GM19240 (cell line): ENCODE data around the gene PROK1.
A peak's percentile ranks its signal among the peaks of the same experiment; 100 is the strongest.

ENCODE experiments used
- DNase-seq: peaks from one replicate; pipeline ENCODE4 v3.0.0; 2011; ENCODE audit warnings: low spot score; ENCODE audit not compliant: insufficient read length

The PROK1 gene

GRCh38 chr1:110488161-110488560 is 37.2 kb downstream of the PROK1 start:
- DNase-seq = no peak

DNA sequence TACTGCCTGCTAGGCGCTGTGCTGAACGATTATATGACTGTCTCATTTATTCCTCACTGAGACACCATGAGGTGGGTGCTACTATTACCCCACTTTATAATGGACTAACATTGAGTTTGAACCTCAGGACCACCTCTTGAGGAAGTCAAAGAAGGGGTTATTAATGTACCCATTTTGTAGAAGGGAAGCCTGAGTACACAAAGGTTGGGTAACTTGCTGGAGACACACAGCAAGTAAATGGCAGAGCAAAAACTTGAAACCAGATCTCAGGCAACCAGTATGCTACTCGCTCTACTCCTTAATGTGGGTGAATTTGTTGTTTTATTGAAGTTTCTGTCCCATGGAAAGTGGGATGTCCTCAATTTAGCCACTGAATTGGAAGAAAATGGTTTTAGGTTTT is 37.9 kb downstream of the PROK1 start:
- DNase-seq = no peak

DNA sequence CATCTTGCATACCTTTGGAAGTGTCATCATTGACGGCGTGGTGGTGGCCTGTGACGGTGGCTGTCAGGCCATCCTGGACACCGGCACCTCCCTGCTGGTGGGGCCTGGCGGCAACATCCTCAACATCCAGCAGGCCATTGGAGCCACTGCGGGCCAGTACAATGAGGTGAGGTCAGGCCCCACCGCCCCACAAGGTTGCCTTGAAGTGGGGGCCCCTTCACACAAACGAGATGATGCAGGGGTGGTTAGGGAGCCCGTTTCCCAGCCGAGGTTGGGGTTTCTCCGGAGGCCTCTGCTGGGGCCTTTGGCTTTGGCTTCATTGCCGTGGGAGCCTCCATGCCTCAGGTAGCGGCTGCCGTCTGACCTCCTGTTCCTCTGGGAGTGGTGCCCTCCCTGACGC is 38.5 kb downstream of the PROK1 start:
- no peak for DNase-seq

DNA sequence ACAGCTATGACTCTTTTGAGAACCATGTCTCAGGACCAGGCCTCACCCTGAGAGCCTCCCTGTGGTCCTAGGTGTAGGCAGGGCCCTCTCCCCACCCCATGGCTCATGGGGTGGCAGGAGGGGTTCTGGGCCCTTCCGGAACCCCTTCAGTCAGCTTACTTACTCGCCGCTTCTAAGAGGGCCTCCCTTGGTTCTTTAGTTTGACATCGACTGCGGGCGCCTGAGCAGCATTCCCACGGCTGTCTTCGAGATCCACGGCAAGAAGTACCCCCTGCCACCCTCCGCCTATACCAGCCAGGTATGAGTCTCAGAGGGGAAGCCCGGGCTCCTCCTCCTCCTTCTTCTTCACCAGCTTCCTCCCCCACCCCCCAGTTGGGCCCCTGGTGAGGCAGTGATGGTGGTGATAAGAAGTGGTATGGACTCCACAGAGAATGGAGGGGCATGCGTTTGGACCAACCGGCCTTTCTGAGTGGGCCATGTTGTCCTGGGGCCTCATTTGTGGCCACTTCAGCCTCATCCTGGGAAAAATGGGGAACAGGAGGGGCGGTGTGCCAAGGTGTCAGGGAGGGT is 39.1 kb downstream of the PROK1 start:
- DNase-seq = no peak

- no peak for DNase-seq
Observed at GRCh38 chr1:110490791-110491451, 40.0 kb downstream of the PROK1 start.

GRCh38 chr1:110492573-110492972 is 41.6 kb downstream of the PROK1 start:
- DNase-seq = no peak

DNA sequence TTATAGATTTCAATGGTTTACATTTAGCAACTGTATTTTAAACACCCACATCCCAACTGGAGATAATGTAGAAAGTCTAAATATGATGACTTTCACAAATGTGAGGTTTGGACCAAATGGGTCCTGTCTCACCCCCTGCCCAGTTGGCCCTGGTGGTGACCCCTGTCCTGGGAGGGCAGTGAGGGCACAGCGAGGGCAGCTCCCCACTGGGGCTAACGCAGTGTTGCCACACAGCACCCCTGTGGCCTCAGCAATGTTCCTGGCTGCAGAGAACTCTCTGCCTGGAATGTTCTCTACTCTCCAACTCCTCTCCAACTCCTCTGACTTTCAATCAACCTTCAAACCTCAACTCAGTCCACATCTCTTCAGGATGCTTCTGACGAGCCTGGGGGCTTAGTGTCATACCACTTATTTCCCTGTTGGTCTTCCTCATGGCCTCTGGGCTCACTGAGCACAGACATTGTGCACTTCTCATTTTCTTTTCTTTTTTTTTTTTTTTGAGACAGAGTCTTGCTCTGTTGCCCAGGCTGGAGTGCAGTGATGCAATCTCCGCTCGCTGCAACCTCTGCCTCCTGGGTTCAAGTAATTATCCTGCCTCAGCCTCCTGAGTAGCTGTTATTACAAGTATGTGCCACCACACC is 42.2 kb downstream of the PROK1 start:
- DNase-seq = no peak

- no peak for DNase-seq
Observed at GRCh38 chr1:110494036-110494435, 43.1 kb downstream of the PROK1 start.

DNA sequence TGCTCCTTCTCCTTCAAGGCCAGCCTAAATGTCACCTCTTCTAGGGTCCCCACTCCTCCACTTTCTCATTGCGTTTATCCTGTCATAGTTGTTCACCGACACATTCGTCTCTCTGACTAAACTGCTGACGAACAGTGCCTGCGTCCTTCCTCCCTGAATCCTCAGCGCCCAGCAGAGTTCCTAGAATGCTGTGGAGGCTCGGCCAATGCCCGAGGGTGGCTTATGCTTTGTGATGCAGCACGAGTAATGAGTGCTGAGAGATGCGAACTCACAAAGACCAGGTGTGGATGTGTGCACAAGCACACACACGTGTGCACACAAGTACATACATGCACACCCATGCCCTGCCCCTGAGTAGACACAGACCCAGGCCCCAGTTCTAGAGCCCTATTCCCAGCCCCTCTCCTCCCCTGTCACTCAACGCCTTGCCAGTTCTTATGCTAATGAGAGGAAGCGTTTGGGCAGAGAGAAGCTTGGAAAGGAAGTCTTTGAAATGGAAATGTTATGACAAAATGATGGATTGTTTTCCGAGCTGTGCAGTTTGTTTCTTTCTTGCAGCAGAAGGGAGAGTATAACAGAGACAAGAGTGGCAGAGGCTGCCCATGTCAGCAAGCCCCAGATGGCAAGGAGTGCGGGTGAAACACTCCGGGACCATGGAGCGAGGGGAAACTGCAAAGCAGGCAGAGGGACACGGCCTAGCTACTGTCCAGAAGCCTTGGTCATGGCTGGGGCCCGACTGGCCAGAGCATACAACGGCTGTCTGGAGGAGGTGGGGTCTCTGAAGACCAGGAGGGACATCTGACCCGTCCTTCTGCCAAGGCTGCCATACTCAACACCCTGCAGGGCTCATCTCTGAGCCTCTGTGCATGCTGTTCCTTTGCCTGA is 43.8 kb downstream of the PROK1 start:
- DNase-seq = no peak

GRCh38 chr1:110495926-110496600 is 45.1 kb downstream of the PROK1 start:
- peak; percentile 91 for DNase-seq

DNA sequence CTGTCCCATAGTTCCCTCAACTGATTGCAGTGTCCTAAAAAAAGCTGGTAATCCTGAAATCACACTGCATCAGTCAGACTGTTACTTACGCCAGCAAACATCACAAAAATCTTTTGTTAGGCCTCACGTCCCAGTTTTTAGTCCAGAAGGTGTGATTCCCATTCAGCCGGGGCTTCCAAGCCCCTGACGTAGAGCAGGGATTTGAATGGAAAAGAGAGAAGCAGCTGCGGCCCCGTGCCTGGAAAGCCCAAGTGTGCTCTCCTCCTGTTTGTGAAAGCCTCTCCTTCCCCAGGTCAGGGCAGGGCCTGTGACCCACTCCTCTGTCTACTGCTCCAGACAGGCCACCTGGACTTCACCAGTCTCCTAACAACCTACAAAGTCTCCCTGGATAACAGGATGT is 47.3 kb downstream of the PROK1 start:
- no peak for DNase-seq

GRCh38 chr1:110501488-110502132 is 50.7 kb downstream of the PROK1 start:
- no peak for DNase-seq

- DNase-seq = no peak
Observed at GRCh38 chr1:110502402-110503151, 51.6 kb downstream of the PROK1 start.

- no peak for DNase-seq
Observed at GRCh38 chr1:110503471-110503870, 52.5 kb downstream of the PROK1 start.

- DNase-seq = no peak
Observed at GRCh38 chr1:110504226-110504625, 53.3 kb downstream of the PROK1 start.

- DNase-seq = no peak
Observed at GRCh38 chr1:110505596-110505995, 54.6 kb downstream of the PROK1 start.

- no peak for DNase-seq
Observed at GRCh38 chr1:110506541-110506940, 55.6 kb downstream of the PROK1 start.
